Neuron (in vitro differentiated cells): Measurements from ENCODE around the gene ELP2.
"Not testable (repeated sequence)": the region's sequence is repeated elsewhere in the genome, so short reads cannot be mapped to it uniquely, and the experiment has no call there.

ENCODE experiments used
- H2AFZ ChIP-seq: one replicate; pipeline ENCODE4 v1.6.1; 2013; ENCODE audit warnings: low read depth, mild to moderate bottlenecking, inconsistent platforms, low read length, moderate library complexity
- H3K27me3 ChIP-seq: one replicate; pipeline ENCODE4 v1.6.1; 2013; ENCODE audit warnings: low read length; ENCODE audit not compliant: insufficient read depth
- H3K36me3 ChIP-seq: one replicate; pipeline ENCODE4 v1.6.1; 2013; ENCODE audit warnings: low read length; ENCODE audit not compliant: insufficient read depth
- H3K4me1 ChIP-seq: one replicate; pipeline ENCODE4 v1.6.1; 2013; ENCODE audit warnings: low read length; ENCODE audit not compliant: insufficient read depth
- H3K4me3 ChIP-seq: 2 replicates; pipeline ENCODE4 v1.5.1; 2013; ENCODE audit warnings: mild to moderate bottlenecking, low read length, moderate library complexity
- H3K9me3 ChIP-seq: one replicate; pipeline ENCODE4 v1.6.1; 2013; ENCODE audit warnings: low read length

ELP2 gene

DNA sequence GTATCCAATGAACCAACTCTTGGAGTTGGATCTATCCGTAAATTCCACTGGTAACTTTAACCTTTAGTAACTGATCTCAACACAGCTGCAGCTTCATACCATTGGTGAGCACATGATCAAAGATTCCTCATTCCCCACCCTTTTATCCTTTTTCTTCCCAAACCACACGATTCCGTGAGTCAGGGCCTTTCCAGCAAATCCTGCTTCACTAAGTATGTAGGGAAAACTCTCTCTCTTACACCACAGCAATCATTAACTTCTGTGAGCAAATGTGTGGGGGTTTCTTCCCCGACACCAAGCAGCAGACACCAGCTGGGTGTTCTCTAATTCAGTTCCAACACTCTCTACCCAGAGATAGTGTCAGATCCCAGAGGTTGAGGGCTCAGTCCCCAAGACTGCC lies 23.5 kb downstream of the ELP2 start:
- Histone ChIP-seq H3K4me3 (no peak overlapping the region), H3K27me3 (no peaks in the 10 kb centered on the region), H3K9me3 (no peaks in the 10 kb centered on the region), H3K4me1 (no peaks in the 10 kb centered on the region), H3K36me3 (peaks cover 90% of the 10 kb centered on the region), H2AFZ (no peak overlapping the region)

DNA sequence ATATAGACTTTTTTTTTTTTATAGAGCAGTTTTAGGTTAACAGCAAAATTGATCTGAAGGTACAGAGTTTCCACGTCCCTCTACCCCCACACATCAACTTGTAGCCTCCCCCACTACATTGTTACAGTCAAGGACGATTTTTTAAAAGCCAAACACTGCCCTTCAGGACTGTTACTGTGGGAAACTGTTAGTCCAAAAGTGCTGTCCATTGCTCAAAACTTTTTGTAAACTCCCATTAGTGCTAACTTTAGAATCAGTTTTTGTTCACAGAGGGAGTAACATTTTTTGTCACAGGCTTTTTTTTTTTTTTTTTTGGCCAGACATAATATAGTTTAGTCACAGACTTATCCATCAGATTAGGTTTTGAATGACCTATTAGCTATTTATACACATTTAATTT lies 24.1 kb downstream of the ELP2 start:
- no peaks in the 10 kb centered on the region for H3K9me3 ChIP-seq
- H3K4me1 ChIP-seq = no peaks in the 10 kb centered on the region
- H3K4me3 ChIP-seq = no peak overlapping the region
- H2AFZ ChIP-seq = no peak overlapping the region
- peaks cover 90% of the 10 kb centered on the region for H3K36me3 ChIP-seq
- H3K27me3 ChIP-seq = no peaks in the 10 kb centered on the region

DNA sequence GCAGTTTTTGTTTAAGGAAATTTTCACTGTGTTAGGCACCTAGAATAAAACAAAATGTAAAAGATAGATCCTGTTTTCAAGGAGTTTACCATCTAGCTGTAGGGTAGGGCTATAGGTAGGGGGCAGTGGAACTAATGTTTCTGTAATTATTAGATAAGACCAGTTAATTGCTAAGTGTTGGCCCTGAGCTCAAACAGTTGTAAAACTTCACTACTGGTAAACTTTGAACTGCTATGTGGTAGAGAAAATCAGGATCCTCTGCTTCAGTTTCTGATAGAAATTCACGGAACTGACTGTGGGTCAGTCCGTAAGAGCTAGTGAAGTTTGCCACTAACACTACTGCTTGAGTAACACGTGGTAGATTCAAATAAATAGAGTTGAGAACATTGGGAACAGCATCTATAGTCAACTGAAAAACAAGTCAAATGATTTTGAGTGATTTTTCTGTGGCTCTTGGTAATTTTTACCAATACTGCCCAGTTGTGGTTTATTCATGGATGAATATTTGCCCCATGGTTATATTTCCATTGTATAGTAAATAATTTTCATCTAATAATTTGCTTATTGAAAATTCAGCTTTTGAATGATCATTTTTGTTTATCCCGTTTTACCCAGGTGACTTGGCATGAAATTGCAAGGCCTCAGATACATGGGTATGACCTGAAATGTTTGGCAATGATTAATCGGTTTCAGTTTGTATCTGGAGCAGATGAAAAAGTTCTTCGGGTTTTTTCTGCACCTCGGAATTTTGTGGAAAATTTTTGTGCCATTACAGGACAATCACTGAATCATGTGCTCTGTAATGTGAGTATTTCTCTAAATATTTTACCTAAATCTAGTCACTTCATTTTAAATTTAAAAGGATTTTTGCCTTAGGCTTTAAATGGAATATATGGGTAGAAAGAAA lies 26.4 kb downstream of the ELP2 start:
- no peaks in the 10 kb centered on the region for H3K4me1 ChIP-seq
- peaks cover 90% of the 10 kb centered on the region for H3K36me3 ChIP-seq
- H3K9me3 ChIP-seq = no peaks in the 10 kb centered on the region
- H3K4me3 ChIP-seq = no peak overlapping the region
- H2AFZ ChIP-seq = no peak overlapping the region
- H3K27me3 ChIP-seq = no peaks in the 10 kb centered on the region

DNA sequence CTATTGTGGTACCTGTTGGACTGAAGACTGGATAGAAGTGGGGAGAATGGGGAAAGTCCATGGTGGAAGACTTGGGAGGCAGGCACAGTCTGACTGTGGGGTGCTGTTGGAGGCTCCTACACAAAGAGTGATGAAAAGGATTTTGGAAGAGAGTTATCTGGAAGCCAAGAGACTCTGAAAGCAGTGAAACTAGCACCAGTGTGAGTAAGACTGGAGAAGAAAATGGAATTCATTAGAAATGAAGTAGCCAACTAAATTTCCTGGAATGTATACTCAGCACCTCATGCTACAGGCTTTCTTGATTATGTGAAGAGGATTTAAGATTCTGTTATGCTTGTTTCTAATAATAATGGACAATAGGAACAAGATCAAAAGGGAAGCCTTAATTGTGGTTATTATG lies 27.7 kb downstream of the ELP2 start:
- H3K36me3 ChIP-seq = peaks cover 92% of the 10 kb centered on the region
- no peaks in the 10 kb centered on the region for H3K9me3 ChIP-seq
- no peaks in the 10 kb centered on the region for H3K4me1 ChIP-seq
- no peak overlapping the region for H3K4me3 ChIP-seq
- H2AFZ ChIP-seq = no peak overlapping the region
- no peaks in the 10 kb centered on the region for H3K27me3 ChIP-seq

DNA sequence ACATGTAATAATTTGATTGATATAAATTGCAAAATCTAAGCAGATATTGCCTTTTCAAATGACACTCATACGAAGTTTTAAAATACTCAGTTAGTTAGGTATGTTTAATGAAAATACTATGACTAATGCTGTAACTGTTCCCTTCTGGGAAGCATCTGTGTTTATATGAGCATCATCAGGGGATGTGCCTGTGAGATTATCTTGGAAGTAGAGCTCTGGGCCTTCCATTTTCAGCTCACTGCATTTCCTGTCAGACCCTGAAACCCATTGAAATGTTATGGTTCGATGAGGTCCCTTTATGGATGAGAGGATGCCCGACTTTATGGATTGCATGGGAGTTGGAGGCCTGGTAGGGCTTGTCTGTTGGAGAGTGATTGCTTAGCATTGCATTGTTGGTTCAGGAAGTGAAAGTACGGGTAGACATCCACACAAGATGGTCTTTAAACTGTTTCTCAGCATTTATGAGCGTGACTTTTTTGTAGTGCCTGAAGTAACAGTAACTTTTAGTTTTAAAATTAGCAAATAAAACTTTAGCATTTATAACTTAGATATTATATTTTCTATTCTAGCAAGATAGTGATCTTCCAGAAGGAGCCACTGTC lies 28.7 kb downstream of the ELP2 start:
- H3K36me3 ChIP-seq = peaks cover 90% of the 10 kb centered on the region

DNA sequence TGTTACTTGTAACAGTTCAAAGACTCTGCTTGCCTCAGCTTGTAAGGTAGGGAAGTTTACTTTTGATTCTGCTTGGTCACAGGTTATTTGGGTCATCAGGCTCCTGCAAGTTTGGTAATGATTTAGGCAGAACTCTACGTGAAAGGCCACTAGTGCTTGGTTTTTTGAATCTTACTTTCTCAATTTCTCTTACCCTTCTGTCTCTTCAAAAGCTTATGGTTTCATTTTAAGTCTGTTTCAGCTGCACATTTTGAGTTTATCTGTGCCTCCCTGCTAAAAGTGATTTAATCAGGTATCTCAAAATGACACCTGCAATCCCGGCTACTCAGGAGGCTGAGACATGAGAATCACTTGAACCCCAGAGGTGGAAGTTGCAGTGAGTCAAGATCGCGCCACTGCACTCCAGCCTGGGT lies 31.3 kb downstream of the ELP2 start:
- Histone ChIP-seq H3K36me3 (peaks cover 88% of the 10 kb centered on the region), H2AFZ (no peak overlapping the region), H3K9me3 (no peaks in the 10 kb centered on the region), H3K27me3 (no peaks in the 10 kb centered on the region), H3K4me3 (no peak overlapping the region), H3K4me1 (no peaks in the 10 kb centered on the region)

More for the DNA sequence above, 28.7 kb downstream of the ELP2 start:
- H3K4me3 ChIP-seq = no peak overlapping the region
- H3K9me3 ChIP-seq = no peaks in the 10 kb centered on the region
- H2AFZ ChIP-seq = no peak overlapping the region
- no peaks in the 10 kb centered on the region for H3K27me3 ChIP-seq
- no peaks in the 10 kb centered on the region for H3K4me1 ChIP-seq

DNA sequence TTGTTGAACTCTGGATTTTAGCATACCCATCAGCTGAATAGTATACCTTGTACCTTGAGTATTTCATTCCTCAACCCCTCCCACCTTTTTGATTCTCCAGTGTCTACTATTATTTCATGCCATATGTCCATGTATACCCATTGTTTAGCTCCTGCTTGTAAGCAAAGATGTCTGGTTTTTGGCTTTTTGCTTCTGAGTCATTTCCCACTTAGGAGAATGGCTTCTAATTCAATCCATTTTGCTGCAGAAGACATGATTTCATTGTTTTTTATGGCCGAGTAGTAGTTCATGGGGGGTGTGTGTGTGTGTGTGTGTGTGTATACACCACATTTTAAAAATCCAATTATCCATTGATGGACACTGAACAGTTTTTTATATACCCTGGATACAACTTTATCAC lies 33.3 kb downstream of the ELP2 start:
- Histone ChIP-seq H3K9me3 (no peaks in the 10 kb centered on the region), H3K4me3 (no peak overlapping the region), H3K4me1 (no peaks in the 10 kb centered on the region), H3K36me3 (peaks cover 85% of the 10 kb centered on the region), H2AFZ (no peak overlapping the region), H3K27me3 (no peaks in the 10 kb centered on the region)

DNA sequence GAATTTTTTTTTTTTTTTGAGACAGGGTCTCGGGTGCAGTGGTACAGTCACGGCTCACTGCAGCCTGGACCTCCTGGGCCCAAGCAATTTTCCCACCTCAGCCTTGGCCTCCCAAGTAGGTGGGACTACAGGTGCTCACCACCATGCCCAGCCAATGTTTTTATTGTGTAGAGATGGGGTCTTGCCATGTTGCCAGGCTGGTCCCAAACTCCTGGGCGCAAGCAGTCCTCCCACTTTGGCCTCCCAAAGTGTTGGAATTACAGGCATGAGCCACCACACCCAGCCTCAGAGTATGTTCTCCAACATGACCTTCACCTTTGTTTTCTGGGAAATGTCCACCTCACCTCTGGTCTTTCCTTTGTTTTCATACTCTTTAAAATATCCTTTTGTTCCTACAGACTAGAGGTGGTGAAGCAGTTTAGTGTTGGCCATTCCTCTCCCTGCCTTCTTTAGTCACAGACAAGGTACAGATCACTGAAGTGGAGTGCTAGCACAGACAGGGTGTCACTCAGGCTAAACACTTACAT lies 38.1 kb downstream of the ELP2 start:
- no peaks in the 10 kb centered on the region for H3K27me3 ChIP-seq
- H3K4me3 ChIP-seq = no peak overlapping the region
- H3K9me3 ChIP-seq = no peaks in the 10 kb centered on the region
- peaks cover 84% of the 10 kb centered on the region for H3K36me3 ChIP-seq
- H2AFZ ChIP-seq = no peak overlapping the region
- H3K4me1 ChIP-seq = no peaks in the 10 kb centered on the region

DNA sequence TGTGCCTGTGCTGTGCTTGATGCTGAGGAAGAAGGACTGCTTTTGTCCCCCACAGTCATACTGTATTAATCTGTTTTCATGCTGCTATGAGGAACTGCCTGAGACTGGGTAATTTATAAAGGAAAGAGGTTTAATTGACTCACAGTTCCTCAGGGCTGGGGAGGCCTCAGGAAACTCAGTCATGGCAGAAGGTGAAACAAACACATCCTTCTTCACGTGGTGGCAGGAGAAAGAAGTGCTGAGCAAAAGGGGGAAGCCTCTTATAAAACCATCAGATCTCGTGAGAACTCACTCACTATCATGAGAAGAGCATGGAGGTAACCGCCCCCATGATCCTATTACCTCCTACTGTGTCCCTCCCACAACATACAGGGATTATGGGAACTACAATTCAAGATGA lies 38.6 kb downstream of the ELP2 start:
- H3K27me3 ChIP-seq = not testable (repeated sequence)
- peaks cover 84% of the 10 kb centered on the region for H3K36me3 ChIP-seq

DNA sequence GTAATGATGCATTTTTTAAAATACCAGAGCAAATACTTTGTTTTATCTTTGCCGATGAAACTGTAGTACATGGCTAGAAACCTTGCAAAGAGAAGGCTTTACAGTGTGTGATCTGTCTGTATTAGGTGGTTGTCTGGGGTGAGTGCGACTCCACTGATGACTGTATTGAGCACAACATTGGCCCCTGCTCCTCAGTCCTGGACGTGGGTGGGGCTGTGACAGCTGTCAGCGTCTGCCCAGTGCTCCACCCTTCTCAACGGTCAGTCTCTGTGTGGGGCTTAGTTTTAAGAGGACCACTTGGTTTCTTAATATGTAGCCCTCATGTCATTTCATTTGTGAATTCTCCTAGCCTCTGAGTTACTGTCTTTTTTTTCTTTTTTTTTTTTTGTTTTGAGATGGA lies 40.2 kb downstream of the ELP2 start:
- Histone ChIP-seq H3K36me3 (peaks cover 81% of the 10 kb centered on the region), H3K27me3 (no peaks in the 10 kb centered on the region), H3K4me1 (no peaks in the 10 kb centered on the region), H3K9me3 (no peaks in the 10 kb centered on the region), H3K4me3 (no peak overlapping the region), H2AFZ (no peak overlapping the region)

More for the DNA sequence above, 38.6 kb downstream of the ELP2 start:
- not testable (repeated sequence) for H3K4me1 ChIP-seq, H3K4me3 ChIP-seq, H2AFZ ChIP-seq, H3K9me3 ChIP-seq

DNA sequence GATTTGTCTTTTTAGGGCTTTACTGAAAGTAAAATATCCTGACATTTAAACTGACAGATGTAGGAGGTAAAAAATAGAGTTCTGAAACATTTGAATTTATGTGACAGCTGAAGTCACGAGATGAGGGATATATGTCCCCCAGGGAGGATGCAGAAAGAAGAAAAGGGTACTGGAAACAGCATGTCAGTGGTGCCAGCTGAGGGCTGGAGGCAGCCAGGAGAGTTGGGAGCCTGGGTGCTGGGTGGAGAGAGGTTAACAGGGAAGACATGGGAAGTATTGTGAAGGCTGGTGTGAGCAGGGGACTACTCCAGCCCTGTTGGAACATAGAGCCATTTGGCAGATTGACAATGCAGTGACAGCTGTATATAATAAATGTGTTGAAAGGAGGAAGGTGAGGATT lies 45.8 kb downstream of the ELP2 start:
- Histone ChIP-seq H3K4me3 (no peak overlapping the region), H3K36me3 (peaks cover 60% of the 10 kb centered on the region), H3K4me1 (no peaks in the 10 kb centered on the region), H2AFZ (no peak overlapping the region), H3K27me3 (no peaks in the 10 kb centered on the region), H3K9me3 (no peaks in the 10 kb centered on the region)

DNA sequence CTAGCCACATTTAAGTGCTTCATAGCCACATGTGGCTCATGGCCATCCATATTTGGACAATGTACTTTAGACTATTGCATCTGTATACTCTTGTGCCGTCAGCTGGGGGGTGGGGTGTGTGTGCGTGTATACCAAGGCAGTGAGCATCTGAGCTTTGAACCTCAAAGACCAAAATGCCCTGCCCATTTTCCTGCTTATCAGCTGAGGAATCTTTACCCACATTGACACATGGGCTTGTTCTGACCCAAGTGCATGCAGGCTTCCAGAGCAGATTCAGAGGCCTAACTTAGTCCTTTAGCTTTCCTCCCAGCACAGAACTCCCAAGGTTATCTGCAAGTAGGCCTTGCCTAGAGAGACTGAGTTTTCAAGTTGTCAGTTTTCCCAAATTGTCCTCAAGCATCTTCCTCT lies 46.5 kb downstream of the ELP2 start:
- no peak overlapping the region for H2AFZ ChIP-seq
- H3K27me3 ChIP-seq = no peaks in the 10 kb centered on the region
- peaks cover 53% of the 10 kb centered on the region for H3K36me3 ChIP-seq
- no peak overlapping the region for H3K4me3 ChIP-seq
- no peaks in the 10 kb centered on the region for H3K9me3 ChIP-seq
- H3K4me1 ChIP-seq = no peaks in the 10 kb centered on the region

DNA sequence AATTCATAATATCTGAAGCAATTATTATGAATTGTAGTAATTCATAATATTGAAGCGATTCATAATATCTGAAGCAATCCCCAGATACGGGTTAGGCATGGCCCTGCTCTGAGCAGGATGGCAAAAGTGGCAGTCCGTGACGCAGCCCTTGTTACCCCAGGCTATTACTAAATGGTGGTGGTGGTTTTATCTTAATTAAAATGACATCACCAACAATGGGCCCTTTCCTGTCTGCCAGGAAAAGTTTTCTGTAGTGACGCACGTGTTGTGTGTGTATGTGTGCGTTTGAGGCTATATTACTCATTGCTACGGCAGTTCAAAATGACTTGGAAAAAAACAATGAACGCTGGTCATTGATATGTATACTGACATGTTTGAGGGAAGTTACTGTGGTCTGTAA lies 47.0 kb downstream of the ELP2 start:
- Histone ChIP-seq H3K4me3 (no peak overlapping the region), H2AFZ (no peak overlapping the region), H3K27me3 (no peaks in the 10 kb centered on the region), H3K9me3 (no peaks in the 10 kb centered on the region), H3K36me3 (peaks cover 48% of the 10 kb centered on the region), H3K4me1 (no peaks in the 10 kb centered on the region)
